ENCODE data around the gene IGSF11.

DNA sequence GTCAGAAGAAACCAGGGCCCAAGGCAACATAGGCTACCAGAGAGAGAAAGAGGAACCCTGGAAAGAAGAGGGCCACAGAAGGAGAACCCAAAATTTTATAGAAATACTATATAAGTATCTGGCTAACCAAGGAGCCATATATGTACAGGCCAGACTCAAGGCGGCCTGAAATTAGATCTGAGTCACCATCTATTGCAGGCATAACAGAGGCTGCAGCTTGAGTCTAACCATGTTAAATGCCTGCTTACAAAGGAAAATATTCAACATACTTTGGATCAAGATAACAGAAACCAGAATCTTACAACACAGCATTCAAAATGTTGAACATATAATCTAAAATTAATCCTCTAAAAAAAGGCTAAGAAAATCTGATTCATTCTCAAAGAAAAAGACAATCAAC is 23.1 kb downstream of the IGSF11 start:
- TF ChIP-seq SMC3 (conservative IDR thresholded peaks at IDR 0.05; ENCODE audit: insufficient read depth, low read depth, low read length) = no peak
- no peak for TF ChIP-seq CTCF (IDR thresholded peaks at IDR 0.05 in 2 of 3, conservative IDR thresholded peaks at IDR 0.05 in 1 of 3; ENCODE audit: insufficient read depth in 2 of 3, low read depth in 1 of 3, low read length in 3 of 3)
- no peak for TF ChIP-seq JUND (IDR thresholded peaks at IDR 0.05; ENCODE audit: borderline replicate concordance, low read depth, low read length)
- no peak for TF ChIP-seq JUND (tag; IDR thresholded peaks at IDR 0.05; ENCODE audit: borderline replicate concordance, low read depth, low read length)
- TF ChIP-seq ATF4 (CRISPR knock-in tag; IDR thresholded peaks at IDR 0.05) = no peak
- no peak for TF ChIP-seq POLR2AphosphoS5 (IDR thresholded peaks at IDR 0.05; ENCODE audit: control insufficient read depth, insufficient read depth, low read depth, low read length)
- no peak for TF ChIP-seq ZNF740 (CRISPR knock-in tag; IDR thresholded peaks at IDR 0.05)
- TF ChIP-seq ZNF740 (tag; IDR thresholded peaks at IDR 0.05) = no peak
- TF ChIP-seq ZNF224 (CRISPR knock-in tag; IDR thresholded peaks at IDR 0.05) = no peak
- TF ChIP-seq SIN3A (IDR thresholded peaks at IDR 0.05; ENCODE audit: borderline replicate concordance in 2 of 2, control insufficient read depth in 1 of 2, low read depth in 2 of 2, low read length in 2 of 2) = no peak
- no peak for TF ChIP-seq ZNF143 (CRISPR knock-in tag; IDR thresholded peaks at IDR 0.05)
